K562 (cell line): Measurements from ENCODE around the gene BOLA1. TPM values are rescaled to one million over a fixed set of nuclear protein-coding genes. Genes with fewer than 3 reads are reported as not detected.
"Not testable (repeated sequence)": the region's sequence is repeated elsewhere in the genome, so short reads cannot be mapped to it uniquely, and the experiment has no call there.

ENCODE experiments used
- BRD4 ChIP-seq: fragments of 200-600 bp; sonication (generic); IDR thresholded peaks from 2 replicates; pipeline ENCODE4 v1.6.1; 2017; ENCODE audit warnings: inconsistent platforms
- CBFB ChIP-seq: sonication (generic); formaldehyde crosslinking; IDR thresholded peaks from 2 replicates; pipeline ENCODE4 v1.4.0; 2020; ENCODE audit warnings: mild to moderate bottlenecking, missing genetic modification reagents
- CHD1 ChIP-seq: fragments of 200-600 bp; sonication (generic); IDR thresholded peaks from one replicate; pipeline ENCODE4 v1.6.1; 2012; ENCODE audit warnings: mild to moderate bottlenecking, moderate library complexity, low read length, inconsistent platforms
- DPF2 ChIP-seq: fragments of 450-650 bp; IDR thresholded peaks from 2 replicates; pipeline ENCODE4 v1.6.1; 2016
- FIP1L1 ChIP-seq: fragments of 200-400 bp; formaldehyde crosslinking; IDR thresholded peaks from 2 replicates; pipeline ENCODE4 v1.6.1; 2018; ENCODE audit warnings: mild to moderate bottlenecking, low read depth, low read length; ENCODE audit not compliant: poor library complexity, severe bottlenecking
- HMGXB4 ChIP-seq: sonication (generic); formaldehyde crosslinking; IDR thresholded peaks from 2 replicates; pipeline ENCODE4 v1.8.1; 2023; ENCODE audit warnings: mild to moderate bottlenecking, missing genetic modification reagents
- ID3 ChIP-seq, 2 experiments: fragments of 250-450 bp in 1 of 2; fragments of 450-650 bp in 1 of 2; sonication (Bioruptor Pico) in 1 of 2; IDR thresholded peaks; 2 replicates each; pipeline versions ENCODE4 v1.6.1 to v1.8.0; 2016 to 2021; ENCODE audit warnings: mild to moderate bottlenecking in 2 of 2, moderate library complexity in 2 of 2, missing compliant biosample characterization in 1 of 2, missing genetic modification characterization in 1 of 2
- NBN ChIP-seq: fragments of 450-650 bp; IDR thresholded peaks from 2 replicates; pipeline ENCODE4 v1.6.1; 2016; ENCODE audit warnings: low read depth, mild to moderate bottlenecking
- POLR2AphosphoS5 ChIP-seq: IDR thresholded peaks from 2 replicates; pipeline ENCODE4 v1.6.1; 2011; ENCODE audit warnings: mild to moderate bottlenecking, low read depth, low read length, moderate library complexity; ENCODE audit not compliant: control insufficient read depth, insufficient read depth
- RBFOX2 ChIP-seq: fragments of 200-400 bp; formaldehyde crosslinking; IDR thresholded peaks from 2 replicates; pipeline ENCODE4 v1.6.1; 2017; ENCODE audit warnings: low read depth, mild to moderate bottlenecking, low read length, moderate library complexity
- SUPT5H ChIP-seq: fragments of 450-650 bp; IDR thresholded peaks from 2 replicates; pipeline ENCODE4 v1.6.1; 2016
- TGIF2 ChIP-seq: sonication (generic); formaldehyde crosslinking; IDR thresholded peaks from 2 replicates; pipeline ENCODE4 v1.8.1; 2022; ENCODE audit warnings: mild to moderate bottlenecking, missing genetic modification reagents, moderate library complexity
- TOE1 ChIP-seq, 2 experiments: fragments of 450-650 bp in 1 of 2; sonication (generic) in 1 of 2; formaldehyde crosslinking in 1 of 2; IDR thresholded peaks; 2 replicates each; pipeline versions ENCODE4 v1.7.1 to v1.8.0; 2016 to 2022; ENCODE audit warnings: borderline replicate concordance in 2 of 2, mild to moderate bottlenecking in 2 of 2, antibody characterized with exemption in 1 of 2, inconsistent platforms in 1 of 2, low read depth in 1 of 2, missing genetic modification reagents in 1 of 2, moderate library complexity in 1 of 2
- ZBTB26 ChIP-seq: fragments of 450-650 bp; formaldehyde crosslinking; IDR thresholded peaks from 2 replicates; pipeline ENCODE4 v1.4.0; 2022; ENCODE audit warnings: missing genetic modification characterization
- ZC3H4 ChIP-seq: sonication (generic); formaldehyde crosslinking; IDR thresholded peaks from 2 replicates; pipeline ENCODE4 v1.9.0; 2021; ENCODE audit warnings: missing genetic modification reagents, borderline replicate concordance
- ZEB2 ChIP-seq: fragments of 450-650 bp; IDR thresholded peaks from 2 replicates; pipeline ENCODE4 v1.6.1; 2016
- ZFP91 ChIP-seq: sonication (generic); formaldehyde crosslinking; IDR thresholded peaks from 2 replicates; pipeline ENCODE4 v1.8.0; 2022; ENCODE audit warnings: mild to moderate bottlenecking, missing genetic modification reagents
- ZNF143 ChIP-seq: sonication (generic); formaldehyde crosslinking; IDR thresholded peaks from 2 replicates; pipeline ENCODE4 v1.9.0; 2022; ENCODE audit warnings: mild to moderate bottlenecking, missing genetic modification reagents
- ZNF263 ChIP-seq: sonication (generic); formaldehyde crosslinking; IDR thresholded peaks from 2 replicates; pipeline ENCODE4 v1.8.0; 2022; ENCODE audit warnings: mild to moderate bottlenecking, missing genetic modification reagents, borderline replicate concordance
- ZNF436 ChIP-seq: fragments of 250-450, 450-650 bp; sonication (Bioruptor Pico); formaldehyde crosslinking; IDR thresholded peaks from 2 replicates; pipeline ENCODE4 v1.7.0; 2020; ENCODE audit warnings: mild to moderate bottlenecking
- ZNF445 ChIP-seq: fragments of 250-450 bp; sonication (Bioruptor Pico); IDR thresholded peaks from 2 replicates; pipeline ENCODE4 v1.4.0; 2020; ENCODE audit warnings: low read depth, mild to moderate bottlenecking, moderate library complexity
- ZNF717 ChIP-seq: fragments of 250-450 bp; sonication (Bioruptor Pico); IDR thresholded peaks from 2 replicates; pipeline ENCODE4 v1.5.0; 2021
- ZSCAN32 ChIP-seq: fragments of 450-650 bp; formaldehyde crosslinking; IDR thresholded peaks from 2 replicates; pipeline ENCODE4 v1.4.0; 2020; ENCODE audit warnings: mild to moderate bottlenecking, moderate library complexity
- polyA plus RNA-seq, 8 experiments: library from polyadenylated mRNA; depleted of rRNA in 4 of 8; stranded (reverse) in 5 of 8; unstranded in 3 of 8; fragments of >200 nt; fragmentation: Nextera tagmentation in 2 of 8; fragmentation: Illumina TruSeq in 1 of 8; extraction: Ambion mirVana in 2 of 8; extraction: Trizol in 1 of 8; gene quantifications; 2 replicates each; pipeline versions ENCODE4 v1.2.1 to v1.2.3, GENCODE V29; 2011 to 2014; ENCODE audit warnings: inconsistent platforms in 1 of 8, missing spikeins in 1 of 8
- total RNA-seq, 7 experiments: library from RNA; depleted of rRNA in 6 of 7; stranded (reverse); fragments of >200 nt in 6 of 7; fragmentation: Illumina TruSeq in 2 of 7; extraction: Trizol in 2 of 7; gene quantifications; 2 replicates each; pipeline versions ENCODE4 v1.2.1 to v1.2.3, GENCODE V29; 2011 to 2021; ENCODE audit warnings: low replicate concordance in 1 of 7

Gene BOLA1
- total and polyA plus RNA-seq, 9 of the 15 experiments (the other 6 are each of a cell fraction or from before 2014, with no cell fraction given), result 0.18 to 1.2 (median 0.40) TPM; not detected in 2

GRCh38 chr1:149887196-149887455 is 12.2 kb upstream of the BOLA1 start (continued):
- TF ChIP-seq CBFB (CRISPR knock-in tag) (0 out of 2 replicates have a peak, but pooled peaks have one; percentile 3), ZFP91 (CRISPR knock-in tag) (0 out of 2 replicates have a peak, but pooled peaks have one; percentile 4), ZNF263 (CRISPR knock-in tag) (peak; percentile 6; the same call in 1 of the 2 replicates), RBFOX2 (peak; percentile 87), POLR2AphosphoS5 (0 out of 2 replicates have a peak, but pooled peaks have one; percentile 56), ZNF717 (CRISPR knock-in tag) (0 out of 2 replicates have a peak, but pooled peaks have one; percentile 15), ZEB2 (0 out of 2 replicates have a peak, but pooled peaks have one; percentile 20), ZNF445 (CRISPR knock-in tag) (peak; percentile 17; the same call in 1 of the 2 replicates), HMGXB4 (CRISPR knock-in tag) (0 out of 2 replicates have a peak, but pooled peaks have one; percentile 50), TGIF2 (peak; percentile 91; the same call in 1 of the 2 replicates), BRD4 (peak; percentile 84; the same call in 1 of the 2 replicates), SUPT5H (0 out of 2 replicates have a peak, but pooled peaks have one; percentile 76), ZC3H4 (0 out of 2 replicates have a peak, but pooled peaks have one; percentile 23), NBN (0 out of 2 replicates have a peak, but pooled peaks have one; percentile 0), CHD1 (peak; percentile 98), ZNF143 (CRISPR knock-in tag) (peak; percentile 56; the same call in 1 of the 2 replicates), FIP1L1 (peak; percentile 81), ZBTB26 (CRISPR knock-in tag) (0 out of 2 replicates have a peak, but pooled peaks have one; percentile 7), ZNF436 (peak; percentile 21; the same call in 1 of the 2 replicates), TOE1 (IDR thresholded peaks at IDR 0.05; ENCODE audit: borderline replicate concordance) (0 out of 2 replicates have a peak, but pooled peaks have one; percentile 8), TOE1 (CRISPR knock-in tag; IDR thresholded peaks at IDR 0.05; ENCODE audit: borderline replicate concordance, low read depth) (0 out of 2 replicates have a peak, but pooled peaks have one; percentile 4), ID3 (tag; IDR thresholded peaks at IDR 0.05) (peak; percentile 50; the same call in 1 of the 2 replicates), DPF2 (0 out of 2 replicates have a peak, but pooled peaks have one; percentile 10), ZSCAN32 (CRISPR knock-in tag) (0 out of 2 replicates have a peak, but pooled peaks have one; percentile 20)
- TF ChIP-seq ID3 (CRISPR knock-in tag; IDR thresholded peaks at IDR 0.05), result not testable (repeated sequence)
